ENCODE data around the gene FRMD3.

The FRMD3 gene

GRCh38 chr9:83267741-83268140 lies 270.5 kb downstream of the FRMD3 start:
- DNase-seq (ENCODE audit: low read depth) = no peak
- TF ChIP-seq CTCF (IDR thresholded peaks at IDR 0.05; ENCODE audit: low read depth, low read length, missing control alignments) = no peak
- H3K4me3 ChIP-seq (ENCODE audit: low read depth, low read length) = no peak overlapping the region

- no peak for TF ChIP-seq CTCF (IDR thresholded peaks at IDR 0.05; ENCODE audit: low read depth, low read length, missing control alignments)
- no peak overlapping the region for H3K4me3 ChIP-seq (ENCODE audit: low read depth, low read length)
- no peak for DNase-seq (ENCODE audit: low read depth)
Measured at GRCh38 chr9:83266666-83267496, 271.3 kb downstream of the FRMD3 start.

- no peak for DNase-seq (ENCODE audit: low read depth)
- TF ChIP-seq CTCF (IDR thresholded peaks at IDR 0.05; ENCODE audit: low read depth, low read length, missing control alignments) = no peak
- H3K4me3 ChIP-seq (ENCODE audit: low read depth, low read length) = no peak overlapping the region
Measured at GRCh38 chr9:83266331-83266665, 271.9 kb downstream of the FRMD3 start.

- TF ChIP-seq CTCF (IDR thresholded peaks at IDR 0.05; ENCODE audit: low read depth, low read length, missing control alignments) = no peak
- no peak for DNase-seq (ENCODE audit: low read depth)
- H3K4me3 ChIP-seq (ENCODE audit: low read depth, low read length) = no peak overlapping the region
Measured at GRCh38 chr9:83264315-83264714, 273.9 kb downstream of the FRMD3 start.

GRCh38 chr9:83259558-83259957 lies 278.6 kb downstream of the FRMD3 start:
- H3K4me3 ChIP-seq (ENCODE audit: low read depth, low read length) = no peak overlapping the region
- DNase-seq (ENCODE audit: low read depth) = no peak
- no peak for TF ChIP-seq CTCF (IDR thresholded peaks at IDR 0.05; ENCODE audit: low read depth, low read length, missing control alignments)

- TF ChIP-seq CTCF (IDR thresholded peaks at IDR 0.05; ENCODE audit: low read depth, low read length, missing control alignments) = no peak
- DNase-seq (ENCODE audit: low read depth) = no peak
- no peak overlapping the region for H3K4me3 ChIP-seq (ENCODE audit: low read depth, low read length)
Measured at GRCh38 chr9:83257937-83258891, 280.0 kb downstream of the FRMD3 start.

Measured in GM12864 (cell line).